CD4-positive, CD25-positive, alpha-beta regulatory T cell (primary cell): ENCODE results near the gene PLEKHF1. TPM values are rescaled to one million over a fixed set of nuclear protein-coding genes. Genes with fewer than 3 reads are reported as not detected.
"Not testable (repeated sequence)": the region's sequence is repeated elsewhere in the genome, so short reads cannot be mapped to it uniquely, and the experiment has no call there.

ENCODE experiments used
- ATAC-seq, 2 donors: fragments of 150-1000 bp; cut with Tn5 transposase; one replicate each; pipeline ENCODE4 v1.10.0; 2021; ENCODE audit warnings: low read depth in 2 of 2, moderate number of reproducible peaks in 2 of 2, moderate library complexity in 1 of 2
- DNase-seq, 3 donors: peaks; one replicate each; pipeline versions ENCODE4 v3.0.0 to v3.0.0-alpha.2; 2012 to 2022; ENCODE audit warnings: mixed read lengths in 1 of 3
- H3K27ac ChIP-seq: one replicate; pipeline ENCODE4 v1.7.0; 2013; ENCODE audit warnings: mild to moderate bottlenecking, low read length; ENCODE audit not compliant: insufficient read depth, poor library complexity, severe bottlenecking
- H3K27me3 ChIP-seq: one replicate; pipeline ENCODE4 v1.7.0; 2013; ENCODE audit warnings: low read length; ENCODE audit not compliant: control insufficient read depth, insufficient read depth
- H3K36me3 ChIP-seq: one replicate; pipeline ENCODE4 v1.7.0; 2013; ENCODE audit warnings: mild to moderate bottlenecking, low read length, moderate library complexity; ENCODE audit not compliant: control insufficient read depth, insufficient read depth
- H3K4me1 ChIP-seq: 2 replicates; pipeline ENCODE4 v1.7.0; 2013; ENCODE audit warnings: mild to moderate bottlenecking, low read length; ENCODE audit not compliant: insufficient read depth, control insufficient read depth, poor library complexity, severe bottlenecking
- H3K4me3 ChIP-seq: one replicate; pipeline ENCODE4 v1.7.0; 2013; ENCODE audit warnings: low read depth, mild to moderate bottlenecking, low read length, moderate library complexity
- H3K9me3 ChIP-seq, 2 experiments: 1 replicate in 1 of 2; 2 replicates in 1 of 2; pipeline ENCODE4 v1.7.0; 2013; ENCODE audit warnings: low read length in 2 of 2, mild to moderate bottlenecking in 1 of 2, moderate library complexity in 1 of 2; ENCODE audit not compliant: control insufficient read depth in 2 of 2
- H3K27ac Mint-ChIP-seq, 3 donors: one replicate each; pipeline ENCODE4 v1.8.0; 2020 to 2022; ENCODE audit warnings: mild to moderate bottlenecking in 3 of 3, mixed read lengths in 3 of 3, moderate library complexity in 2 of 3
- H3K27me3 Mint-ChIP-seq: one replicate; pipeline ENCODE4 v1.8.0; 2022; ENCODE audit warnings: mild to moderate bottlenecking, mixed read lengths
- H3K36me3 Mint-ChIP-seq: one replicate; pipeline ENCODE4 v1.8.0; 2020; ENCODE audit warnings: mixed read lengths
- H3K4me1 Mint-ChIP-seq, 4 donors: one replicate each; pipeline ENCODE4 v1.8.0; 2020 to 2022; ENCODE audit warnings: mixed read lengths in 4 of 4, mild to moderate bottlenecking in 1 of 4
- H3K4me3 Mint-ChIP-seq, 4 donors: one replicate each; pipeline ENCODE4 v1.8.0; 2020 to 2022; ENCODE audit warnings: mild to moderate bottlenecking in 4 of 4, mixed read lengths in 4 of 4, moderate library complexity in 3 of 4
- H3K9me3 Mint-ChIP-seq, 7 donors: one replicate each; pipeline ENCODE4 v1.8.0; 2020 to 2022; ENCODE audit warnings: mixed read lengths in 7 of 7, mild to moderate bottlenecking in 3 of 7, moderate library complexity in 2 of 7
- polyA plus RNA-seq, 4 donors: library from polyadenylated mRNA; unstranded; fragments of 300-500 nt; fragmentation: Illumina TruSeq; gene quantifications; one replicate each; pipeline ENCODE4 v1.2.3, GENCODE V29; 2021
- total RNA-seq: library from RNA; stranded (reverse); gene quantifications from one replicate; pipeline ENCODE4 v1.2.3, GENCODE V29; 2022

PLEKHF1 gene
- total and polyA plus RNA-seq, 5 donors from 2014 or later: 21.0 to 49.3 (median 35.1) TPM

GRCh38 chr19:29667387-29667783 lies 2.1 kb downstream of the PLEKHF1 start:
- peak overlapping the region; percentile 89 for H3K4me3 ChIP-seq

GRCh38 chr19:29667901-29668341 lies 2.7 kb downstream of the PLEKHF1 start:
- Mint-ChIP-seq H3K27ac (peak overlapping the region; percentile 96 to 99 (median 97)), H3K4me1 (peaks cover 5 to 76% (median 43%) of the 10 kb centered on the region in 4 donors), H3K27me3 (no peaks in the 10 kb centered on the region), H3K4me3 (peak overlapping the region; percentile 87 to 95 (median 93)), H3K36me3 (peaks cover 17% of the 10 kb centered on the region), H3K9me3 (no peaks in the 10 kb centered on the region)
- H3K36me3 ChIP-seq: no peaks in the 10 kb centered on the region
- DNase-seq (peak; percentile 54 to 83 (median 69)), ATAC-seq (peak; percentile 44 to 51)
- peaks cover 78% of the 10 kb centered on the region for H3K4me1 ChIP-seq
- H3K27ac ChIP-seq: peak overlapping the region; percentile 94
- H3K4me3 ChIP-seq: peak overlapping the region; percentile 61
- no peaks in the 10 kb centered on the region for H3K9me3 ChIP-seq
- no peaks in the 10 kb centered on the region for H3K27me3 ChIP-seq

More at GRCh38 chr19:29667387-29667783, 2.1 kb downstream of the PLEKHF1 start:
- Mint-ChIP-seq H3K4me1 (peaks cover 6 to 71% (median 38%) of the 10 kb centered on the region in 4 donors), H3K27ac (peak overlapping the region; percentile 96 to 99 (median 97)), H3K4me3 (peak overlapping the region; percentile 87 to 95 (median 93)), H3K9me3 (no peaks in the 10 kb centered on the region), H3K36me3 (peaks cover 15% of the 10 kb centered on the region), H3K27me3 (no peaks in the 10 kb centered on the region)
- DNase-seq (no peak), ATAC-seq (no peak)
- H3K27ac ChIP-seq: peak overlapping the region; percentile 94
- H3K36me3 ChIP-seq: no peaks in the 10 kb centered on the region
- H3K9me3 ChIP-seq: no peaks in the 10 kb centered on the region
- peaks cover 73% of the 10 kb centered on the region for H3K4me1 ChIP-seq
- H3K27me3 ChIP-seq: no peaks in the 10 kb centered on the region

GRCh38 chr19:29668746-29669609 lies 3.7 kb downstream of the PLEKHF1 start:
- H3K36me3 ChIP-seq: peaks cover 4% of the 10 kb centered on the region
- peak overlapping the region; percentile 94 for H3K27ac ChIP-seq
- peak overlapping the region; percentile 87 to 95 (median 93) for H3K4me3 Mint-ChIP-seq
- H3K27ac Mint-ChIP-seq: peak overlapping the region; percentile 96 to 99 (median 97)
- no peaks in the 10 kb centered on the region for H3K27me3 Mint-ChIP-seq
- ATAC-seq: no peak
- no peaks in the 10 kb centered on the region for H3K9me3 Mint-ChIP-seq
- H3K4me1 ChIP-seq: peaks cover 89% of the 10 kb centered on the region
- H3K4me1 Mint-ChIP-seq: peaks cover 5 to 85% (median 48%) of the 10 kb centered on the region in 4 donors
- H3K27me3 ChIP-seq: no peaks in the 10 kb centered on the region
- peaks cover 25% of the 10 kb centered on the region for H3K36me3 Mint-ChIP-seq
- H3K9me3 ChIP-seq: no peaks in the 10 kb centered on the region
- peak overlapping the region; percentile 61 for H3K4me3 ChIP-seq
- DNase-seq: no peak

- peaks cover 5 to 78% (median 48%) of the 10 kb centered on the region in 4 donors for H3K4me1 Mint-ChIP-seq
- Histone ChIP-seq H3K9me3 (no peaks in the 10 kb centered on the region), H3K27me3 (no peaks in the 10 kb centered on the region), H3K27ac (peak overlapping the region; percentile 94), H3K4me3 (no peak overlapping the region), H3K4me1 (peaks cover 95% of the 10 kb centered on the region), H3K36me3 (peaks cover 16% of the 10 kb centered on the region)
- no peak for DNase-seq
- no peaks in the 10 kb centered on the region for H3K9me3 Mint-ChIP-seq
- no peaks in the 10 kb centered on the region for H3K27me3 Mint-ChIP-seq
- ATAC-seq: no peak
- peak overlapping the region; percentile 96 to 99 (median 97) for H3K27ac Mint-ChIP-seq
- peak overlapping the region; percentile 46 to 89 (median 63) for H3K4me3 Mint-ChIP-seq
- H3K36me3 Mint-ChIP-seq: peaks cover 25% of the 10 kb centered on the region
Measured at GRCh38 chr19:29670255-29670654, 5.0 kb downstream of the PLEKHF1 start.

GRCh38 chr19:29671026-29671392 lies 5.7 kb downstream of the PLEKHF1 start:
- peaks cover 5 to 85% (median 50%) of the 10 kb centered on the region in 4 donors for H3K4me1 Mint-ChIP-seq
- H3K27me3 Mint-ChIP-seq, DNase-seq, H3K9me3 Mint-ChIP-seq, ATAC-seq, H3K9me3 ChIP-seq, H3K27me3 ChIP-seq: not testable (repeated sequence)
- H3K36me3 ChIP-seq: peaks cover 23% of the 10 kb centered on the region
- peak overlapping the region; percentile 97 to 99 (median 99) for H3K27ac Mint-ChIP-seq
- H3K27ac ChIP-seq: peak overlapping the region; percentile 94
- H3K4me3 ChIP-seq: peak overlapping the region; percentile 76
- peaks cover 99% of the 10 kb centered on the region for H3K4me1 ChIP-seq
- peaks cover 25% of the 10 kb centered on the region for H3K36me3 Mint-ChIP-seq
- H3K4me3 Mint-ChIP-seq: peak overlapping the region; percentile 77 to 91 (median 85)

- DNase-seq (peak; percentile 74 to 97 (median 84)), ATAC-seq (peak; percentile 80 to 83)
- Mint-ChIP-seq H3K27ac (peak overlapping the region; percentile 97 to 99 (median 99)), H3K4me3 (peak overlapping the region; percentile 77 to 91 (median 85)), H3K27me3 (no peaks in the 10 kb centered on the region), H3K9me3 (no peaks in the 10 kb centered on the region), H3K36me3 (peaks cover 27% of the 10 kb centered on the region), H3K4me1 (peaks cover 5 to 89% (median 52%) of the 10 kb centered on the region in 4 donors)
- Histone ChIP-seq H3K4me1 (peaks cover 100% of the 10 kb centered on the region), H3K36me3 (peaks cover 26% of the 10 kb centered on the region), H3K27me3 (no peaks in the 10 kb centered on the region), H3K9me3 (no peaks in the 10 kb centered on the region), H3K4me3 (peak overlapping the region; percentile 76), H3K27ac (peak overlapping the region; percentile 94)
Measured at GRCh38 chr19:29671393-29672160, 6.3 kb downstream of the PLEKHF1 start.

GRCh38 chr19:29672319-29672932 lies 7.2 kb downstream of the PLEKHF1 start:
- H3K27ac ChIP-seq: peak overlapping the region; percentile 94
- H3K9me3 Mint-ChIP-seq: no peaks in the 10 kb centered on the region
- H3K4me1 Mint-ChIP-seq: peaks cover 5 to 89% (median 50%) of the 10 kb centered on the region in 4 donors

More at GRCh38 chr19:29672319-29672932, 7.2 kb downstream of the PLEKHF1 start:
- peaks cover 34% of the 10 kb centered on the region for H3K36me3 ChIP-seq
- H3K27me3 Mint-ChIP-seq: no peaks in the 10 kb centered on the region
- no peaks in the 10 kb centered on the region for H3K9me3 ChIP-seq
- H3K36me3 Mint-ChIP-seq: peaks cover 24% of the 10 kb centered on the region
- no peak for DNase-seq
- no peaks in the 10 kb centered on the region for H3K27me3 ChIP-seq
- no peak for ATAC-seq
- peak overlapping the region; percentile 97 to 99 (median 99) for H3K27ac Mint-ChIP-seq
- peak overlapping the region; percentile 76 for H3K4me3 ChIP-seq
- H3K4me1 ChIP-seq: peaks cover 100% of the 10 kb centered on the region
- H3K4me3 Mint-ChIP-seq: peak overlapping the region; percentile 77 to 91 (median 85)
